GM21529 (cell line): Measurements from ENCODE around the gene ITGA2.
"Not testable (repeated sequence)": the region's sequence is repeated elsewhere in the genome, so short reads cannot be mapped to it uniquely, and the experiment has no call there.

ENCODE experiments used
- ATAC-seq: cut with Tn5 transposase; IDR thresholded peaks from one replicate; pipeline ENCODE4 v1.9.1; 2021; ENCODE audit not compliant: unreplicated experiment

Gene ITGA2

DNA sequence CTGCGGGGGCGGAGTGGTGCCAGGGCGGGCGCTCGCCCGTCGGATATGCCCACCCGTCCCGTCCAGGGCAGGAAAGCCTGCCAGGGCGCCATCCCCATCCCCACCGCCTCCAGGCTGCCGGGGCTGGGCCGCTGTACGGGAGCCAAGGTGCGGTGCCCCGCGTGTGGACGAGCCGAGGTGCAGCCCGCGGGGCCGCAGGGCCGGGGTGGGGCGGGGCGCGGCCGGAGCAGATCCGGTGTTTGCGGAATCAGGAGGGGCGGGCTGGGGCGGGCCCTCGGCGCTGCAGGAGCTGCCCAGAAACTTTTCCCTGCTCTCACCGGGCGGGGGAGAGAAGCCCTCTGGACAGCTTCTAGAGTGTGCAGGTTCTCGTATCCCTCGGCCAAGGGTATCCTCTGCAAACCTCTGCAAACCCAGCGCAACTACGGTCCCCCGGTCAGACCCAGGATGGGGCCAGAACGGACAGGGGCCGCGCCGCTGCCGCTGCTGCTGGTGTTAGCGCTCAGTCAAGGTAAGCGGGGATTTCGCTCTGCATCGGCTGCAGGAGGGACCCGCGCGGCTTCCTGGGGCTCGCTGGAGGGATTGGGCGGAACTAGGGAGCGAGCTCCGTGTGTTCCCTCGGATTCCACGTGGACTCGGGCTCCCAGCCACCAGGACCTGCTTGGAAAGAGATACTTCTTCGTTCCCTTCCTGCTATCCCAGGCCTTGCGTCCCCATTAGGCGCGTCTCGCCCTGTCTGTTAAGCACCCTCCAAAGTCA lies at the start of gene ITGA2:
TSS of gene ITGA2 (plus strand) at position 328 of the 756 bp plus-strand sequence. CDS start at position 445, 117 bp downstream.
- peak; percentile 59 for ATAC-seq

DNA sequence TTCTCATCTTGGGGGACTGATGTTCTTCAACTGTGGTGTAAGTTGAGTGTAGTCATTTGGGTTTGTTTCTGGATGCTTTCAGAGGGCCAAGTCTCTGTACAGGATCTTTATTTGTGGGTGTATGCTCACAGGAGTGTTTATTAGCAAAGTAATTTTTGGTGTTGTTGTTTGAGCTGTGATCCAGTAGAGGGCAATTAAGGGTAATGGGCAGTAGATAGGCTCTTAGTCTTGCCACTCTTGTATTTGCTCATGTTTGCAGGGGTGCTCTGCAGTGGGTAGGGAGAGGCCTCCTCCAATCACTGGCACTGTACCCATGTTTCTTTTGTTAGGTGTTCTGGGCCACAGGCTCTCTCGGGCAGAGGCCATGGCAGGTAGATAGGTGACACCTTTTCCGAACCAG lies 45.9 kb upstream of the ITGA2 start:
- peak; percentile 51 for ATAC-seq

DNA sequence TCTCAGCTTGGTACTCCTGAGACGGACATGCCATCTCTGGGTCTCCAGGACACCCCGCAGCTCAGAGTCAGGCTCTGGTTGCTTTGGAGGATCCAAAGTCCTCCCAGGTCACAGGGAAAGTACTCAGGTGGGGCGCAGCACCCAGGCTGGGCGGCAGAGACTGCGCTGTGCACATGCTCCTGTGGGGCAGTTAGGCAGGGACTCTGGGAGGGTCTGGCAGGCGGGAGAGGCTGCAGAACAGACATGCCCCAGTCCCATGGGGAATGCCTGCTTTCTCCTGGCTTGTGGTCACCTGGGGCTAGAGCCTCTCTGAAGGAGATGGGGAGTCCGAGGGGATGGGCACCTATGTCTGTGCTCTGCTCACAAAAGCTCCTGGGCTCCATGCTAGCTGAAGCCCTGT lies 45.3 kb upstream of the ITGA2 start:
- ATAC-seq: no peak

DNA sequence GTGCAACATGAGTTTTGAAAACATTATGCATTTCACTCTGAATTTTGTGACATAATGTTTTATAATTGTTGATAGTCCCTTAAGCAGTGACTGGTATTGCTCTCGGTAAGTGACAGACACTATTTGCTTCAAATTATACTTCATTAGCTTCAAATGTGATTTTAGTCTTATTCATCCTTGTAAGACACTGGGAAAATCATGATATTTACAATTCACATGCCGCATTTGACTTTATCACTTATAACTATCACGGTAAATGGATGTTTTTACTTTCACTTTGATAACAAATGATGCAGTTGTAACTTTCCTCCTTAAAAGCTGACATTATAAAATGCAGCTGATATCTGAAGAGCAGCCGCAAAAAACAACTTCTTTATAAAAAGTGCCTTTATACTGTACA lies 44.1 kb upstream of the ITGA2 start:
- no peak for ATAC-seq

DNA sequence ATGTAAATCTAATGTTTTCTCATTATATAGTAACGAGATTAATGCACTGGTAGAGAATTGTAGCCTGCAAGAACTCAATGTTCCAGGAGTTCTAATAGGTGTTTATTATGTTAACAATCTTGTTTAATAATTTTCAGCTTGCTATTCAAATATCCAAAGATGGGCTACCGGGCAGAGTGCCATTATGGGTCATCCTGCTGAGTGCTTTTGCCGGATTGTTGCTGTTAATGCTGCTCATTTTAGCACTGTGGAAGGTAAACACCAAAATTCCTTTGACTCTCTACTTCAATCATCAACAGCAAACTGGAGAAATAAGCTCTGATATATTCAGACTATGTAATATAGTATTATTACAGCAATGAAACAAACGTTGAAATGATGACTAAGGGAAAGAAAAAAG lies 41.9 kb upstream of the ITGA2 start:
- ATAC-seq: no peak

DNA sequence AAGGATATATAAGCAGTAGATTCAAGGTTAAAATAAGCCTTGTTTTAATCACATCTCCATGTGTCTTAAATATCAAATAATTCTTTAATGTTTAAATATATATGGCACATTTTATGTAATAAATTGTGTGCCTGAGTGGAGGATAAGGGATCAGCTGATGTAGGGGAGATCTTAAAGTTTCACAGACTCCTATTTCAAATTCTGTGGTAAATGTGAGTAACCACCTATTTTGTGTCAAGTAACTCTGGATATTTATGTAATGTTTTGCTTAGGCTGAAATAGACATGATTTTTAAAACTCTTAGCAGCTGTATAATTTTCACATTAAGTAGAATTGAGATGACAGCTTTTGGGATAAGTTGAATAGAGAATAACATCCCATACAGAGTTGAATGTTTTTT lies 41.3 kb upstream of the ITGA2 start:
- ATAC-seq: no peak

DNA sequence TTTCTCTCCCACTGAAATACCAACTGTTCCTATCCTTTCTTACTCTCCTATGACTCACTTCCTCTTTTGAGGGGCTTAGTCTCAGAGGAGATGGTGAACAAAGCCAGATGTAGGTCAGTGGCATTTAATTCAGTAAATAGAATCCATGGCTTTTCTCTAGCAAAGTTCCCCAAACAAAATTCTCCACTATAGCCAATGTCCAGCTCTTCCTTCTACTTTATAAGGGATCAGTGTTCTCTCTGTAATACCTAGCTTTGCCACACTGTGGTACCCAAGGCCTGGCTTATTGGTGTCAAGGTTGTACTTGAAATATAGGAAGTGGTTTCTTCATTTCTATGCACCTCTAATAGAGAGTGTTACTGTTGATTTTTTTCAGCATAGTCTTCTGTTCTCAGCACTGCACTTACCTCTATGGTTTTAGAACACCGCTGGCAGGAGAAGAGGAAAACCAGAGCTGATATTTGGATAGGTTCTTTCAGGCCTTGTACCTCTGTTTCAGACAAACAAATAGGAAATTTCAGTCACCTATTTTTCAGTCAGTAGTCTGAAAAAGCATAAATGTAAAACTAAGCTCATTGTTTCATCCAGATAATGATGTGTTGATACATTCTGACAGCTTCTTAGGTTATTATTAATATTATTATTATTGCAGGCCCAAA lies 40.6 kb upstream of the ITGA2 start:
- ATAC-seq: peak; percentile 100

DNA sequence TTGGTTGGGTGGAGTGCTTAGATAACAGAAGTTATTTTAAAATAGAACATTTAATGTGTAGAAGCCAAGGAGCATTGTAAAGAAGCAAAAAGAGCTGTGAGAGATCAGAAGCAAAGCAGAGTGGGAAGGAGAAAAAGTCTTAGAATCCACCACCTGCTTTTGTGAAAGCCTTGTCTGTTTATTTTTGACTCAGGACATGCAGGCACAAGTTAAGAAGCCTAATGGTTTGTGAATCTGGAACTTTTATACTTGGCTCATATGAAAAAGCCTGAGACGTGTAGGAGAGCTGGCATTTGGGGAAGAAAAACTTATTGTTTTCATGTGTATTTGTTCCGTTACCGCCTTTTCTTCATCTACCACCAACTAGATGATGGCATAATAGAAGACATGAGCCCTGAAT lies 38.5 kb upstream of the ITGA2 start:
- no peak for ATAC-seq

DNA sequence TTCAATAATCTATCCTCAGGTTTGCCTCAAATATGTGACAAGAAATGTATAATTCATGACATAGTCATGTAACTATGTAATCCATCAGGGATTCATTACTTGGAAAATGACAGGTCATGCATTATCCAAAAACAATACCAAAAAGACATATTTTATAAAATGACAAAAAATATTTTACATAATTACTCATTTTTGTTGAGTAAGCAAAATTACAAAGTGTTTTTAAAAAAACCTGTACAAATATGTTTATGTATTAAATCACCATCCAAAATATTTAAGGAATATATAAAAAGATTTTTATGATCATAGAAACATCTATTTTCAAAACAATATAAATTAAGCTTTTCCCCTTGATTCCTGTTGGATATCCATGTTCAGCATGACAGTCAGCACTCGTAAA lies 36.7 kb upstream of the ITGA2 start:
- ATAC-seq: no peak

DNA sequence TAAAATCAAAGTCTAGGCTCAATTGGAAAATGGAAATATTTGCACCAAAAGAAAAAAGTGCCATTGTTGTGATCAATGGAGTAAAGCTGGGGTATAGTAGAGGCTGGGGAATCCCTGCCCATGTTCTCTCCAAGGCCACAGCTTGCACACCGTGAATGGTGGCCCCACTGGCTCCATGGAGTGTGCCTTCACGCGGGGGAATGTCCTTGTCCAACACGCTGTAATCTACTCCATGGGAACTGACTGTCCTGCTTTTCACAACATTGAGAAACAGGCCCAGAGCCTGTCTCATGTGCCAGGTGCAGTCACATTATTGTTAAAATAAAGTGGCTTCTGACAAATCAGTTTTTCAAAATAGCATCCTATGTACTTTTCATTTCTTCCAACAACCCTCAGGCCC lies 33.1 kb upstream of the ITGA2 start:
- no peak for ATAC-seq

DNA sequence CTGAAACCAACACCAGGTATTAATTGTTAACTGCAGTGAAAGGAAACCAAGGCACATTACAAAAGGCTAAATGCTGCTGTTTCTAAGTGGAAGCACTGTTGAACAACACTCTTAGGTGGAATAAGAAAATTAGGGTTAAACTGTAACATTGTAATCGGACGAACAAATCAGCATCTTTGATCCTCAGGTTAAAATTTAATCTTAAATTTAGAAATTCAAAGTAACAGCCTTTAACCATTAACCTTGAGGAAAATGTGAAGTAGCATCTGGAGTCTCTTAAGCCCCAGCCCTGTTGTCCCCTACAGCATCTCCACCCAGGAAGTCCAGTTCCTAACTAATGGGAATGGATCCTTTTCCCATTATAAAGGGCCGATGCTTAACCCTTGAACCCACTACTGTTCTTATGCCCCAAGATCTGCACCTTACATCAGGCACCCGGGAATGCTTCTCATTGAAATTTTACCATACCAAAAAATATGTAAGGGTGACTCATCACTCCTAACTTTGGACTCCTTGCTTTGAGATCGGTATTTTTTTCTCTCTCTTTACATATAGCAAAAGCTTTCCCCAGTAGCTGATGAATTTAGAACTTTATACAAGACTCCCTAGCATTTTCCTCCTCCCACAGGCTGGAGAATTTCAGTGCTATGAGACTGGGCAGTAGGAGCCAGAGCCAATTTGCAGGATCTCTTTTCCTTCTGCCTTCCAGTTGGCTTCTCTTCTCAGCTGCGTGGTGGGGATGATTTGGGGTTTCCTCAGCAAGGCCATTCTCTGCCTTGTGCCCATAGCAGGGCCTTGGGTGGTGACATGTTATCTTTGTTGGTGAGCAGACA lies 32.0 kb upstream of the ITGA2 start:
- peak; percentile 62 for ATAC-seq

DNA sequence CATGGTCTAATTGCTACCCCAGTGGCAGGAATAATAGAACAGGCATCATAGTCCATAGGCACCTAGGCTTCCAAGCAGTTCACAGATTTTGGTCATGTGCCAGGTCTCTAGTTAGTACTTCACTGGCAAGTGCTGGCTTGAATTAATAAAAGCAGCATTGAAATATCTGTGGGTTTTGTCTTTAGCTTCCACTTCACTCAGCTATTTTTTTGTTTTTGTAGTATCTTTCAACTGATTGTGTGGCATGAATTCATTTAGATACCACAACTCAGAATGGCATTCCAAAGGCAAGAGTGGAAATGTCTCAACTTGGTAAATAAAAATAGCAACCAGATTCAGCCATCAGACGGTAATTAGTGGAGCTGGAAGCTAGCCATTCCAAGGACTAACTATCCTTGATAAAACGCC lies 27.9 kb upstream of the ITGA2 start:
- ATAC-seq: no peak

DNA sequence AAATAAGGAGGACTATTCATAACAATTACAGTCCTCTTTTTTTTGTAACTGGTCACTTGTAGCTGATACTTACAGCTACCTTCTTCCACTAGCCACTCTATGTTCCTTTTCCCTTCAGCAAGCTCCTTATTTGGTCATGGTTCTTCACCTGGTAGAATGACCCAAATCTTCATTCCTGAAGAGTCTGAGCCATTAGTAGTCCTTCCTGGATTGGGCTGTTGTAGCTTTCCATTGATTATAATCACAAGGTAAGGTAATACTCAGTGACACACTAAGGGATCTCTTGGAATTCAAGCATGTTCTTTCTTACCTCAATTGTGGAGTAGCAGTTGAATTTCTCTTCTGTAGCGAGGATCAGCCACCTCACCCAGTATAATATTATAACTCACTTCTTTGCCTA lies 25.5 kb upstream of the ITGA2 start:
- ATAC-seq: no peak

DNA sequence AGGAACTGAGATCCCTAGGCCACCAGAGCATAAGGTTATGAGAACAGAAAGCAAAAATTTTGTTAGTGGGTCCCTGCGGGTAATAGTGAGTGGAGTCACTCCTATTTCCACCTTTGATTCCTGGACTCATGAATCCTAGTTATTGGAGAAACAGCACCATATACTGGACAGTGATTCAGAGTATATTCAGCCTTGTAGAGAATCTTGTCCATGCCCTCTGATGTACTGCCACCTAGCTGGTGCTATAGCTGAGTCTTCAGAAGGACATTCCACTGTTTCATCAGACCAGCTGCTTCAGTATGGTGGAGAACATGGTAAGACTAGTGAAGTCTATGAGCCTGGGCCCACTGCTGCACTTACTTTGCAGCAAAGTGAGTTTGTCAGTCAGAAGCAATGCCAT lies 25.0 kb upstream of the ITGA2 start:
- ATAC-seq: no peak

DNA sequence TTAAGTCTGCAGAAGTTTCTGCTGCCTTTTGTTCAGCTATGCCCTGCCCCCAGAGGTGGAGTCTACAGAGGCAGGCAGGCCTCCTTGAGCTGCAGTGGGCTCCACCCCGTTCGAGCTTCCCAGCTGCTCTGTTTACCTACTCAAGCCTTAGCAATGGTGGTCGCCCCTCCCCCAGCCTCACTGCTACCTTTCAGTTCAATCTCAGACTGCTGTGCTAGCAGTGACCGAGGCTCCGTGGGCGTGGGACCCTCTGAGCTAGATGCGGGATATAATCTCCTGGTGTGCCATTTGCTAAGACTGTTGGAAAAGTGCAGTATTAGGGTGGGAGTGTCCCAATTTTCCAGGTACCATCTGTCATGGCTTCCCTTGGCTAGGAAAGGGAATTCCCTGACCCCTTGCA lies 13.0 kb upstream of the ITGA2 start:
- not testable (repeated sequence) for ATAC-seq

DNA sequence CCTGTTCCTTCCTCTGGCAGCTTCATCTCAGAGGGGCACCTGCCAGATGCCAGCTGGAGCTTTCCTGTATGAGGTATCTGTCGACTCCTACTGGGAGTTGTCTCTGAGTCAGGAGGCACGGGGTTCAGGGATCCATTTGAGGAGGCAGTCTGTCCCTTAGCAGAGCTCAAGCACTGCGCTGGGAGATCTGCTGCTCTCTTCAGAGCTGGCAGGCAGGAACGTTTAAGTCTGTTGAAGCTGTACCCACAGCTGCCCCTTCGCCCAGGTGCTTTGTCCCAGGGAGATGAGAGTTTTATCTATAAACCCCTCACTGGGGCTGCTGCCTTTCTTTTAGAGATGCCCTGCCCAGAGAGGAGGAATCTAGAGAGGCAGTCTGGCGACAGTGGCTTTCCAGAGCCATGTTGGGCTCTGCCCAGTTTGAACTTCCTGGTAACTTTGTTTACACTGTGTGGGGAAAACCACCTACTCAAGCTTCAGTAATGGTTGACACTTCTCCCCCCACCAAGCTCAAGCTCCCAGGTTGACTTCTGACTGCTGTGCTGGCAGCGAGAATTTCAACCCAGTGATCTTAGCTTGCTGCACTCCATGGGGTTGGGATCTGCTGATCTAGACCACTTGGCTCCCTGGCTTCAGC lies 11.8 kb upstream of the ITGA2 start:
- ATAC-seq: no peak

DNA sequence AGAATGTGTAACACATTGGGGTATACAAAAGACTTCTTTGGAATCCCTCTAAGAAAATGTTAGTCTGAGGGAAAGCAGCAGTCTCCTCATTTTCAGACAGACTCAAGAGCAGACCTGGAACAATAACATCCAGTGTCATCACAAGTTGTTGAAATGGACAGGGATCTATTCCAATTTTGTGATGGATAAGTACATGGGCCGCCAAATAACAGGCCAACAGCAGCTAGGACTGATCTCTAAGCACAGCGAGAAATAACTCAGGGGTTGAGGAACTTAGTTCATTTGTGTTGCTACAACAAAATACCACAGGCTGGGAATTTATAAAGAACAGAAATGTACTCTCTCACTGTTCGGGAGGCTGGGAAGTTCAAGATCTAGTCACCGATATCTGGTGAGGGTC lies 7.6 kb upstream of the ITGA2 start:
- ATAC-seq: no peak

DNA sequence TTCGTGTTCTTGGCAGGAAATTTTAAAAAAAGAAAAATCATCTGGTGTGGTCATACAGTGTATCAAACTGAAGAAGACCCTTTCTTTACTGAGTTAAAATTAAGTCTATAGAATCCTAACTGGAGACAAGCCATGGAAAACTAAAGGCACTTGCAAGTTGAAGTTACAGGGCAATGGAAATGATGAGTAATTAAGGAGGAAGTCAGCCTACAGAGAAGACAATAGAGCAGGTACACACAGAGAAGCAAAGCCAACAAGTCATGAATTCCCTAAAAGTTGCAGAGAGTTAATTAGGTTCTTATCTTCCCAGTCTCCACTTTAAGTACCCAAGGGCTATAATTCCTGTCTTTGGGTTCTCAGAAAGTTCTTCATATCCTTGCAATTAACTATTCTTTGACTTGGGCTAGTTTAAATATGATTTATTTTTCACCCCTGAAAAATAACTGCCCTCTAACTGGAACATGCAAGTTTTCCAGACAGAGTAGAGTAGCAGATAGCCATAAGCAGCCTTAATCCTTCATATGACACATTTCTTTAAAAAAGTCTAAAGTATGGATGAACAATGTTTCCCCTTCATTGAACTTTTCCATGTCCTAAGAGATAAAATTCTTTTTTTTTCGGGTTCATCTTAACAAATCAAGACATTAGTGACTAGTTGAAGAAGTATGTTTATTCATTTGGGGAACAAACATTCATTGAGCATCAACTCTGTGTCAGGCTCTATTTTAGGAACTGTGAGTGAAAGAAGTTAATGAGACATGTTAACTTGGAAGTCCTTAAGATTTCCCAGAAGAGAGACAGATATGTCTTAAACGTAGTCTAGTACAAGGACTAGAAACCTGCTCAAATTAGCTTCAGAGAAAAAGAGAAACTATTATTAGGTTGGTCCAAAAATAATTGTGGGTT lies 5.2 kb upstream of the ITGA2 start:
- no peak for ATAC-seq

DNA sequence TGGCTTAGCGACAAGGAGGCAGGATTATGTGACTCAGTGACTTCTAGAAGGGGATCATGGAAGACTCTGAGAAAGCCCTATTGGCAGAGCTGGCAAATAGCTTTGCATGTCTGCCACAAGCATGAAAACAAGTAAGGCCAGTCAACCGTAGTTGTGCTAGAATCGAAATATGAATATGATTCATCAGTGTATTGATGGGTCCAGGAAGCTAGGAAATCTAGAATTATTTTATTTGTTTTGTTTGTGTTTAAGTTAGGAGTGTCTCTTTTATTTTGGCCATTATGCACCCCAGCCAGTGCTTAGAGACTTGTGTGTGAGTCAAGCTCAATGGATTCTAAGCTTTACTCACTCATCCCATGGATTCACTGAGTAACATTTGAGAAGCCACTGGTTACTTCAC lies 3.8 kb upstream of the ITGA2 start:
- ATAC-seq: no peak

DNA sequence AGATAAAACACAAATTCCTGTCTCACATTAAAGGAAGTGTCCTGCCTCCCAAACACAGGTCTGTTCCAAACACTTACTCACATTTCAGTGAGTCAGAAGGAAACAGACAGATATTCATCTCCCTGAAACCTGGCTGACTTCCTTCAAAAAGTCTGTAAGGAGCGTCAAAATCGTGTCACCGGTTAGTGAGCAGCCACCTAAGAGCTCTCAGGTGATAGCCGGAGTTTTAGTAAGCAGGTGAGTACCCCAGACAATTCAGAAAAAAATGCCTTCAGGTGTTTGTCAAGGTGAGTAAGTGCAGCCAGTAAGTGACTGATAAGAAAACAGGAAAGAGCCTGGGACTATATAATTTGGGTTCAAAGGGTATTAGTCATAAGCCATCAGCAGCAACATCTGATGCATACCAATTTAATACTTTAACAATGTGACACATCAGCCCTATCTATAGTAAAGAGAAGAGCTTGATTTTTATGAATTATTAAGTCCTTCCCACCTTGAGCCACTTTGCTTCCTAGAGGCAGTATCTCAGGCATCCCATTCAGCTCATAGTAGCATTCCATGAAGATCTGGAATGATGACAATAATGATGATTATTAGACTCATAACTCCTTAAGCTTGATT lies 1.3 kb upstream of the ITGA2 start:
- ATAC-seq: no peak
